GM12878 (cell line): ENCODE results near the gene MAGI1. TPM values are rescaled to one million over a fixed set of nuclear protein-coding genes. Genes with fewer than 3 reads are reported as not detected.

ENCODE experiments used
- ATAC-seq: fragments of 200-7000 bp; cut with Tn5 transposase; 3 replicates; pipeline ENCODE4 v1.9.1; 2020; ENCODE audit warnings: mild to moderate bottlenecking, moderate library complexity
- BruUV-seq: library from RNA; stranded (reverse); fragments of 400-500 nt; replicated peaks from 2 replicates; lab custom pipeline; 2021; lab: Mats Ljungman, UMichigan
- CTCF ChIA-PET: fragments of 300-600 bp; sonication (Branson Sonifier 250); formaldehyde crosslinking; extraction: SDS; loops from one replicate; lab custom pipeline; 2021; ENCODE audit warnings: inconsistent platforms; lab: Yijun Ruan, JAX
- POLR2A ChIA-PET: fragments of 350-600 bp; formaldehyde crosslinking; extraction: SDS; loops from one replicate; lab custom pipeline; 2021; ENCODE audit warnings: inconsistent platforms; lab: Charles Lee
- RAD21 ChIA-PET: fragments of 300-600 bp; sonication (Branson Sonifier 250); formaldehyde crosslinking; loops from one replicate; lab custom pipeline; 2023; ENCODE audit warnings: antibody characterized with exemption; ENCODE audit not compliant: unreplicated experiment; lab: Charles Lee
- SMC1A ChIA-PET: fragments of 300-600 bp; sonication (Branson Sonifier 250); formaldehyde crosslinking; loops from one replicate; lab custom pipeline; 2023; ENCODE audit not compliant: unreplicated experiment, uncharacterized antibody; lab: Charles Lee
- DNase-seq: peaks from one replicate; pipeline ENCODE4 v3.0.0-alpha.2; 2011; ENCODE audit warnings: low read depth, low spot score
- FAIRE-seq: peaks from 3 replicates; lab custom pipeline; 2011; peaks lifted over from hg19 to GRCh38; lab: Jason Lieb, UNC
- H2AFZ ChIP-seq: 2 replicates; pipeline ENCODE4 v1.6.0; 2011; ENCODE audit warnings: low read depth, low read length, control low read depth; ENCODE audit not compliant: control insufficient read depth
- H3K27ac ChIP-seq: 2 replicates; pipeline ENCODE4 v1.5.1; 2011; ENCODE audit warnings: control low read depth; ENCODE audit not compliant: control insufficient read depth, insufficient read depth
- H3K27me3 ChIP-seq, 2 experiments: replicated peaks in 1 of 2; 2 replicates each; pipeline versions ENCODE4 v1.6.0 to v1.6.1; 2011; ENCODE audit warnings: low read length in 1 of 2; ENCODE audit not compliant: control insufficient read depth in 2 of 2, insufficient read depth in 2 of 2
- H3K36me3 ChIP-seq, 2 experiments: 2 replicates each; pipeline ENCODE4 v1.5.1; 2011; ENCODE audit warnings: low read length in 1 of 2; ENCODE audit not compliant: control insufficient read depth in 2 of 2, insufficient read depth in 2 of 2
- H3K4me1 ChIP-seq: 2 replicates; pipeline ENCODE4 v1.6.1; 2011; ENCODE audit warnings: mild to moderate bottlenecking, low read length, moderate library complexity, mixed read lengths; ENCODE audit not compliant: control insufficient read depth, insufficient read depth
- H3K4me2 ChIP-seq: 2 replicates; pipeline ENCODE4 v1.6.0; 2011; ENCODE audit warnings: control low read depth; ENCODE audit not compliant: control insufficient read depth, insufficient read depth
- H3K4me3 ChIP-seq: fragments of 200-600 bp; sonication (generic); 2 replicates; pipeline ENCODE4 v1.5.1; 2016
- H3K79me2 ChIP-seq: 2 replicates; pipeline ENCODE4 v1.6.0; 2011; ENCODE audit warnings: low read length; ENCODE audit not compliant: control insufficient read depth, insufficient read depth
- H3K9ac ChIP-seq: 2 replicates; pipeline ENCODE4 v1.8.0; 2011; ENCODE audit warnings: low read length, control low read depth, mixed read lengths; ENCODE audit not compliant: control insufficient read depth, insufficient read depth
- H3K9me3 ChIP-seq: replicated peaks from 3 replicates; pipeline ENCODE4 v1.5.1; 2011; ENCODE audit warnings: mild to moderate bottlenecking, low read length; ENCODE audit not compliant: control insufficient read depth, insufficient read depth
- H4K20me1 ChIP-seq: 2 replicates; pipeline ENCODE4 v1.6.0; 2011; ENCODE audit not compliant: control insufficient read depth, insufficient read depth
- CBX3 ChIP-seq: fragments of 200-600 bp; sonication (generic); IDR thresholded peaks from 2 replicates; pipeline ENCODE4 v1.6.1; 2016; ENCODE audit warnings: low read depth, borderline replicate concordance
- CHD1 ChIP-seq: IDR thresholded peaks from 2 replicates; pipeline ENCODE4 v1.6.1; 2012; ENCODE audit warnings: low read depth, low read length, improper control_type of control experiment
- EGR1 ChIP-seq, 2 experiments: IDR thresholded peaks; 1 replicate in 1 of 2; 2 replicates in 1 of 2; pipeline ENCODE4 v1.6.1; 2011 to 2012; ENCODE audit warnings: low read depth in 2 of 2, low read length in 2 of 2, borderline replicate concordance in 1 of 2, mild to moderate bottlenecking in 1 of 2, moderate library complexity in 1 of 2
- HDGF ChIP-seq: fragments of 450-650 bp; IDR thresholded peaks from 2 replicates; pipeline ENCODE4 v1.6.1; 2016; ENCODE audit warnings: antibody characterized with exemption
- PML ChIP-seq: IDR thresholded peaks from 2 replicates; pipeline ENCODE4 v1.6.1; 2012; ENCODE audit warnings: low read length, inconsistent platforms
- RELA ChIP-seq: fragments of 450-650 bp; IDR thresholded peaks from 2 replicates; pipeline ENCODE4 v1.8.0; 2014; ENCODE audit warnings: borderline replicate concordance; ENCODE audit not compliant: partially characterized antibody
- SIX5 ChIP-seq: IDR thresholded peaks from 2 replicates; pipeline ENCODE4 v1.6.1; 2011; ENCODE audit warnings: mild to moderate bottlenecking, low read depth, low read length, moderate library complexity; ENCODE audit not compliant: severe bottlenecking
- SRF ChIP-seq, 2 experiments: IDR thresholded peaks; 2 replicates each; pipeline ENCODE4 v1.6.1; 2011; ENCODE audit warnings: low read depth in 2 of 2, low read length in 2 of 2, mild to moderate bottlenecking in 1 of 2, moderate library complexity in 1 of 2
- TCF12 ChIP-seq: IDR thresholded peaks from 2 replicates; pipeline ENCODE4 v1.6.1; 2011; ENCODE audit warnings: low read depth, mild to moderate bottlenecking, low read length
- ZNF24 ChIP-seq: fragments of 450-650 bp; IDR thresholded peaks from 2 replicates; pipeline ENCODE4 v1.6.1; 2017; ENCODE audit warnings: antibody characterized with exemption, mild to moderate bottlenecking
- ZNF622 ChIP-seq: fragments of 450-650 bp; IDR thresholded peaks from 2 replicates; pipeline ENCODE4 v1.6.1; 2017; ENCODE audit warnings: mild to moderate bottlenecking, inconsistent platforms
- WGBS: methylation state at CpG from one replicate; pipeline ENCODE4 v1.1.6; 2016; ENCODE audit warnings: low lambda C conversion rate; ENCODE audit not compliant: insufficient replicate concordance, insufficient coverage; ENCODE audit errors: missing lambda C conversion rate; 5-methylcytosine and 5-hydroxymethylcytosine counted together
- in situ Hi-C: fragments of 300-500 bp; cut with MboI; formaldehyde crosslinking; loops from 9 replicates; pipeline ENCODE4 v1.14.3; 2018; ENCODE audit warnings: mixed read lengths
- intact Hi-C: fragments of 100-400 bp; cut with micrococcal nuclease; formaldehyde crosslinking; loops from one replicate; pipeline ENCODE4 v1.14.2; 2022; ENCODE audit not compliant: unreplicated experiment
- polyA plus RNA-seq, 11 experiments: library from polyadenylated mRNA; depleted of rRNA in 4 of 11; unstranded in 6 of 11; stranded (reverse) in 5 of 11; fragments of >200 nt; fragmentation: Nextera tagmentation in 4 of 11; fragmentation: Illumina TruSeq in 1 of 11; extraction: Ambion mirVana in 4 of 11; extraction: Trizol in 1 of 11; gene quantifications; 1 replicate in 1 of 11; 2 replicates in 10 of 11; pipeline versions ENCODE4 v1.2.1 to v1.2.3, GENCODE V29; 2011 to 2016; ENCODE audit warnings: inconsistent platforms in 2 of 11, missing spikeins in 2 of 11, low read depth in 1 of 11
- total RNA-seq, 4 experiments: library from RNA; depleted of rRNA in 3 of 4; stranded (reverse); fragments of >200 nt in 3 of 4; fragmentation: Illumina TruSeq in 1 of 4; extraction: Trizol in 1 of 4; gene quantifications; 2 replicates each; pipeline versions ENCODE4 v1.2.1 to v1.2.3, GENCODE V29; 2013 to 2021
- TF ChIP-seq, protein P1 (sequence below): IDR thresholded peaks from 2 replicates; pipeline ENCODE4 v1.6.1; 2011; ENCODE audit warnings: low read depth, mild to moderate bottlenecking, low read length, moderate library complexity, borderline replicate concordance; ENCODE audit errors: extremely low read depth
- TF ChIP-seq, protein P2 (sequence below): IDR thresholded peaks from 2 replicates; pipeline ENCODE4 v1.6.1; 2012; ENCODE audit warnings: mild to moderate bottlenecking, low read depth, low read length
- TF ChIP-seq, protein P3 (sequence below): IDR thresholded peaks from 2 replicates; pipeline ENCODE4 v1.6.1; 2011; ENCODE audit warnings: borderline replicate concordance, low read depth, mild to moderate bottlenecking, moderate library complexity, mixed read lengths, low read length; ENCODE audit not compliant: insufficient read depth; ENCODE audit errors: extremely low read length

MAGI1 gene
- total and polyA plus RNA-seq, 10 of the 15 experiments (the other 5 are each of a cell fraction or from before 2014, with no cell fraction given) = 0.02 to 3.3 (median 0.29) TPM; not detected in 1

DNA sequence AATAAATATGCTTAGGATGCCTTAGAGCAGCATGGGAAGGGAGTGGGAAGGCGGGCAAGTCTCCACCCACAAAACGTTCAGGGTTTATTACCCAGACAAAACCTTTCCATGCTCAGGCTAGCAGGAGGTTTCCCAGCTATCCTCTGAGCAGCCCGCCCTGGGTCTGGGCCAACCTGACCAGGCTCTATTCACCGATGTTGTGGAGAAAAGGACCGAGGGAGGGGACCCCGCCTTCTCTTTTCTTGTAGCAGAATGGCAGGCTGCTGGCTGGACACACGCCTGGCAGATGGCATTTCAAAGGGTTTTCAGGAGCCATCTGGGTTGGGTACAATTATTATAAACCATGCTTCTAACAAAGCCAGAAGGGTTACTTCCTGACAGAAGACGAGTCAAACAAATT lies 540.9 kb downstream of the MAGI1 start:
- POLR2A ChIA-PET = no interaction called here
- BruUV-seq = no TSS peak

More for the DNA sequence above, 540.9 kb downstream of the MAGI1 start:
- Histone ChIP-seq H3K9me3 (no peaks in the 10 kb centered on the region), H3K27me3 (no peaks in the 10 kb centered on the region)
- TF ChIP-seq EGR1 (IDR thresholded peaks at IDR 0.05; ENCODE audit: borderline replicate concordance in 1 of 2, low read depth in 2 of 2, low read length in 2 of 2) = no peak
- TF ChIP-seq, protein P1, sequence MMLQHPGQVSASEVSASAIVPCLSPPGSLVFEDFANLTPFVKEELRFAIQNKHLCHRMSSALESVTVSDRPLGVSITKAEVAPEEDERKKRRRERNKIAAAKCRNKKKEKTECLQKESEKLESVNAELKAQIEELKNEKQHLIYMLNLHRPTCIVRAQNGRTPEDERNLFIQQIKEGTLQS = no peak
- TF ChIP-seq PML = no peak
- no peak for TF ChIP-seq TCF12
- TF ChIP-seq SIX5 = no peak
- TF ChIP-seq HDGF = no peak
- TF ChIP-seq CHD1 = no peak
- TF ChIP-seq, protein P2, sequence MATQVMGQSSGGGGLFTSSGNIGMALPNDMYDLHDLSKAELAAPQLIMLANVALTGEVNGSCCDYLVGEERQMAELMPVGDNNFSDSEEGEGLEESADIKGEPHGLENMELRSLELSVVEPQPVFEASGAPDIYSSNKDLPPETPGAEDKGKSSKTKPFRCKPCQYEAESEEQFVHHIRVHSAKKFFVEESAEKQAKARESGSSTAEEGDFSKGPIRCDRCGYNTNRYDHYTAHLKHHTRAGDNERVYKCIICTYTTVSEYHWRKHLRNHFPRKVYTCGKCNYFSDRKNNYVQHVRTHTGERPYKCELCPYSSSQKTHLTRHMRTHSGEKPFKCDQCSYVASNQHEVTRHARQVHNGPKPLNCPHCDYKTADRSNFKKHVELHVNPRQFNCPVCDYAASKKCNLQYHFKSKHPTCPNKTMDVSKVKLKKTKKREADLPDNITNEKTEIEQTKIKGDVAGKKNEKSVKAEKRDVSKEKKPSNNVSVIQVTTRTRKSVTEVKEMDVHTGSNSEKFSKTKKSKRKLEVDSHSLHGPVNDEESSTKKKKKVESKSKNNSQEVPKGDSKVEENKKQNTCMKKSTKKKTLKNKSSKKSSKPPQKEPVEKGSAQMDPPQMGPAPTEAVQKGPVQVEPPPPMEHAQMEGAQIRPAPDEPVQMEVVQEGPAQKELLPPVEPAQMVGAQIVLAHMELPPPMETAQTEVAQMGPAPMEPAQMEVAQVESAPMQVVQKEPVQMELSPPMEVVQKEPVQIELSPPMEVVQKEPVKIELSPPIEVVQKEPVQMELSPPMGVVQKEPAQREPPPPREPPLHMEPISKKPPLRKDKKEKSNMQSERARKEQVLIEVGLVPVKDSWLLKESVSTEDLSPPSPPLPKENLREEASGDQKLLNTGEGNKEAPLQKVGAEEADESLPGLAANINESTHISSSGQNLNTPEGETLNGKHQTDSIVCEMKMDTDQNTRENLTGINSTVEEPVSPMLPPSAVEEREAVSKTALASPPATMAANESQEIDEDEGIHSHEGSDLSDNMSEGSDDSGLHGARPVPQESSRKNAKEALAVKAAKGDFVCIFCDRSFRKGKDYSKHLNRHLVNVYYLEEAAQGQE = no peak
- TF ChIP-seq ZNF622 = no peak
- no peak for TF ChIP-seq CBX3
- TF ChIP-seq SRF (IDR thresholded peaks at IDR 0.05; ENCODE audit: low read depth in 2 of 2, low read length in 2 of 2) = no peak
- TF ChIP-seq, protein P3, sequence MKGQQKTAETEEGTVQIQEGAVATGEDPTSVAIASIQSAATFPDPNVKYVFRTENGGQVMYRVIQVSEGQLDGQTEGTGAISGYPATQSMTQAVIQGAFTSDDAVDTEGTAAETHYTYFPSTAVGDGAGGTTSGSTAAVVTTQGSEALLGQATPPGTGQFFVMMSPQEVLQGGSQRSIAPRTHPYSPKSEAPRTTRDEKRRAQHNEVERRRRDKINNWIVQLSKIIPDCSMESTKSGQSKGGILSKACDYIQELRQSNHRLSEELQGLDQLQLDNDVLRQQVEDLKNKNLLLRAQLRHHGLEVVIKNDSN = no peak
- no peak for TF ChIP-seq ZNF24
- no peak for TF ChIP-seq RELA
- TF ChIP-seq, all 136 proteins: peak for 0
- DNase-seq (no peak), FAIRE-seq (no peak), ATAC-seq (no peak)
- H3K4me2 ChIP-seq = no peak overlapping the region
- WGBS = 10% methylated on average over 8 of the region's 8 CpGs
- no peak overlapping the region for H3K27ac ChIP-seq
- SMC1A ChIA-PET = no interaction called here
- no peak overlapping the region for H3K4me3 ChIP-seq
- CTCF ChIA-PET = no interaction called here
- no peak overlapping the region for H2AFZ ChIP-seq
- in situ Hi-C loops = no loop called here
- intact Hi-C loops = no loop called here
- H3K4me1 ChIP-seq = no peaks in the 10 kb centered on the region
- no peaks in the 10 kb centered on the region for H3K36me3 ChIP-seq
- H3K9ac ChIP-seq = no peak overlapping the region
- RAD21 ChIA-PET = no interaction called here
- no peaks in the 10 kb centered on the region for H3K79me2 ChIP-seq
- no peaks in the 10 kb centered on the region for H4K20me1 ChIP-seq
